Peyer's patch (tissue), 4 donors: ENCODE data around the gene TMEM119.

ENCODE experiments used
- POLR2A ChIP-seq, 2 donors: fragments of 450-650 bp; IDR thresholded peaks; one replicate each; pipeline ENCODE4 v1.5.1; 2017; ENCODE audit warnings: antibody characterized with exemption in 2 of 2, mild to moderate bottlenecking in 2 of 2, moderate library complexity in 2 of 2
- TF ChIP-seq, protein P1 (sequence below), 6 experiments: fragments of 450-650 bp in 4 of 6; fragments of 200-600 bp in 2 of 6; sonication (generic) in 1 of 6; IDR thresholded peaks; one replicate each; pipeline ENCODE4 v1.5.1; 2017 to 2019; ENCODE audit warnings: antibody characterized with exemption in 6 of 6, mild to moderate bottlenecking in 3 of 6, moderate library complexity in 1 of 6

DNA sequence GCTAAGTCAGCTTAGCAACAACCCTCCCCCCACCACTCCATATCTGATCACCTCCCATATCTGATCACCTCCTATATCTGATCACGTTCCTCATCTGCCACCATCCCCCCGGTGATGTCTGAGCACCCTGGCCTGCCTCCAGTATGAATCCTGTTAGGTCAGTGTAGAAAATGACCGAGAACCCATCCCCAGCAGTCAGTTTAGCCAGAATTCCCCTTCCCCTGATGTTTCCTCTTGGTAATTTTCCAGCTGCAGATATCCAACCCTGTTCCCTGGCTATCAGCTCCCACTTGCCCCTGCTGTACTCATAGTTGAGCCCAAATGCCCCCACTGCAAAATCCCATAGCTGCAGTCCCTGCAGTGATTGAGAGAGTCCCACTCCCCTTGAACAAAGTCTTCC, 23.3 kb upstream of the TMEM119 start:
- TF ChIP-seq, protein P1, sequence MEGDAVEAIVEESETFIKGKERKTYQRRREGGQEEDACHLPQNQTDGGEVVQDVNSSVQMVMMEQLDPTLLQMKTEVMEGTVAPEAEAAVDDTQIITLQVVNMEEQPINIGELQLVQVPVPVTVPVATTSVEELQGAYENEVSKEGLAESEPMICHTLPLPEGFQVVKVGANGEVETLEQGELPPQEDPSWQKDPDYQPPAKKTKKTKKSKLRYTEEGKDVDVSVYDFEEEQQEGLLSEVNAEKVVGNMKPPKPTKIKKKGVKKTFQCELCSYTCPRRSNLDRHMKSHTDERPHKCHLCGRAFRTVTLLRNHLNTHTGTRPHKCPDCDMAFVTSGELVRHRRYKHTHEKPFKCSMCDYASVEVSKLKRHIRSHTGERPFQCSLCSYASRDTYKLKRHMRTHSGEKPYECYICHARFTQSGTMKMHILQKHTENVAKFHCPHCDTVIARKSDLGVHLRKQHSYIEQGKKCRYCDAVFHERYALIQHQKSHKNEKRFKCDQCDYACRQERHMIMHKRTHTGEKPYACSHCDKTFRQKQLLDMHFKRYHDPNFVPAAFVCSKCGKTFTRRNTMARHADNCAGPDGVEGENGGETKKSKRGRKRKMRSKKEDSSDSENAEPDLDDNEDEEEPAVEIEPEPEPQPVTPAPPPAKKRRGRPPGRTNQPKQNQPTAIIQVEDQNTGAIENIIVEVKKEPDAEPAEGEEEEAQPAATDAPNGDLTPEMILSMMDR (IDR thresholded peaks at IDR 0.05), result no peak
- TF ChIP-seq POLR2A (IDR thresholded peaks at IDR 0.05), result no peak
